HCT116 (cell line): ENCODE data around the gene CBR1. TPM values are rescaled to one million over a fixed set of nuclear protein-coding genes. Genes with fewer than 3 reads are reported as not detected.
A peak's percentile ranks its signal among the peaks of the same experiment; 100 is the strongest.

ENCODE experiments used
- ATAC-seq: fragments of 200-7000 bp; cut with Tn5 transposase; 2 replicates; pipeline ENCODE4 v1.9.1; 2020; ENCODE audit warnings: mild to moderate bottlenecking, moderate library complexity
- BruUV-seq: library from RNA; stranded (reverse); fragments of 400-500 nt; replicated peaks from 2 replicates; lab custom pipeline; 2021; lab: Mats Ljungman, UMichigan
- CTCF ChIA-PET: fragments of 300-600 bp; sonication (Branson Sonifier 250); formaldehyde crosslinking; loops from one replicate; lab custom pipeline; 2021; ENCODE audit warnings: antibody characterized with exemption; lab: Charles Lee
- POLR2A ChIA-PET: fragments of 300-600, 350-600 bp; sonication (Branson Sonifier 250); formaldehyde crosslinking; loops from one replicate; lab custom pipeline; 2021; ENCODE audit warnings: antibody characterized with exemption; lab: Charles Lee
- RAD21 ChIA-PET, 2 experiments: fragments of 300-600 bp; sonication (Branson Sonifier 250); formaldehyde crosslinking; loops; one replicate each; lab custom pipeline; 2023; ENCODE audit warnings: low total read pairs in 2 of 2; ENCODE audit not compliant: uncharacterized antibody in 2 of 2, unreplicated experiment in 2 of 2, low non-redundant PET in 1 of 2; lab: Charles Lee
- DNase-seq: peaks from one replicate; pipeline ENCODE4 v3.0.0-alpha.2; 2010; ENCODE audit warnings: low read depth, low spot score
- H2AFZ ChIP-seq: fragments of 200-600 bp; shearing (Covaris generic), sonication (generic); 2 replicates; pipeline ENCODE4 v1.6.1; 2017; ENCODE audit warnings: low read depth, mixed run types, mixed read lengths, antibody characterized with exemption, low read length; ENCODE audit not compliant: poor library complexity, severe bottlenecking
- H3K27ac ChIP-seq: 2 replicates; pipeline ENCODE4 v1.5.1; 2012; ENCODE audit warnings: low read depth, low read length
- H3K27me3 ChIP-seq: fragments of 200-600 bp; sonication (generic); 2 replicates; pipeline ENCODE4 v1.6.1; 2016; ENCODE audit warnings: mixed run types, low read length, mixed read lengths; ENCODE audit not compliant: insufficient read depth
- H3K36me3 ChIP-seq, 2 experiments: fragments of 200-500 bp in 1 of 2; fragments of 200-600 bp in 1 of 2; sonication (Bioruptor generic) in 1 of 2; sonication (generic) in 1 of 2; 2 replicates each; pipeline versions ENCODE4 v1.5.1 to v1.6.1; 2014 to 2016; ENCODE audit warnings: low read length in 2 of 2, inconsistent platforms in 1 of 2, mixed read lengths in 1 of 2, mixed run types in 1 of 2; ENCODE audit not compliant: insufficient read depth in 2 of 2, control insufficient read depth in 1 of 2
- H3K4me1 ChIP-seq, 2 experiments: fragments of 200-600 bp in 1 of 2; sonication (generic) in 1 of 2; 2 replicates each; pipeline versions ENCODE4 v1.5.1 to v1.6.1; 2012 to 2017; ENCODE audit warnings: low read length in 2 of 2, inconsistent platforms in 1 of 2, mild to moderate bottlenecking in 1 of 2, mixed read lengths in 1 of 2, mixed run types in 1 of 2, moderate library complexity in 1 of 2; ENCODE audit not compliant: insufficient read depth in 2 of 2, control insufficient read depth in 1 of 2
- H3K4me2 ChIP-seq: fragments of 200-600 bp; sonication (generic); 2 replicates; pipeline ENCODE4 v1.6.1; 2017; ENCODE audit warnings: mixed run types, low read length, mixed read lengths
- H3K4me3 ChIP-seq, 2 experiments: fragments of 200-600 bp in 1 of 2; sonication (generic) in 1 of 2; replicated peaks in 1 of 2; 2 replicates each; pipeline ENCODE4 v1.5.1; 2011 to 2016; ENCODE audit warnings: low read length in 2 of 2, control low read depth in 1 of 2, low read depth in 1 of 2, mild to moderate bottlenecking in 1 of 2, mixed read lengths in 1 of 2, mixed run types in 1 of 2
- H3K79me2 ChIP-seq: fragments of 200-600 bp; sonication (generic); 2 replicates; pipeline ENCODE4 v1.6.1; 2017; ENCODE audit warnings: mild to moderate bottlenecking, mixed run types, low read length, moderate library complexity, mixed read lengths; ENCODE audit not compliant: insufficient read depth
- H3K9ac ChIP-seq: fragments of 200-600 bp; sonication (generic); 2 replicates; pipeline ENCODE4 v1.6.1; 2016; ENCODE audit warnings: low read length, mixed read lengths
- H3K9me2 ChIP-seq: fragments of 200-600 bp; sonication (generic), shearing (Covaris generic); 2 replicates; pipeline ENCODE4 v1.6.1; 2017; ENCODE audit warnings: mixed run types, mild to moderate bottlenecking, moderate library complexity; ENCODE audit not compliant: insufficient read depth
- H3K9me3 ChIP-seq, 2 experiments: fragments of 200-500 bp in 1 of 2; fragments of 200-600 bp in 1 of 2; sonication (Bioruptor generic) in 1 of 2; sonication (generic) in 1 of 2; 2 replicates each; pipeline ENCODE4 v1.6.1; 2014 to 2017; ENCODE audit warnings: low read length in 2 of 2, mixed read lengths in 2 of 2, inconsistent platforms in 1 of 2, low read depth in 1 of 2, mild to moderate bottlenecking in 1 of 2, mixed run types in 1 of 2, moderate library complexity in 1 of 2; ENCODE audit not compliant: control insufficient read depth in 1 of 2, insufficient read depth in 1 of 2
- H4K20me1 ChIP-seq: fragments of 200-600 bp; sonication (generic), shearing (Covaris generic); 2 replicates; pipeline ENCODE4 v1.6.1; 2017; ENCODE audit warnings: mixed run types, mild to moderate bottlenecking, moderate library complexity; ENCODE audit not compliant: insufficient read depth
- CBX3 ChIP-seq: IDR thresholded peaks from 2 replicates; pipeline ENCODE4 v1.6.1; 2012; ENCODE audit warnings: low read depth
- CEBPB ChIP-seq: IDR thresholded peaks from 2 replicates; pipeline ENCODE4 v1.6.1; 2012; ENCODE audit warnings: low read depth
- CTCF ChIP-seq, 3 experiments: fragments of 200-600 bp in 1 of 3; sonication (generic) in 1 of 3; IDR thresholded peaks in 2 of 3; conservative IDR thresholded peaks in 1 of 3; 2 replicates each; pipeline ENCODE4 v1.5.1; 2012 to 2017; ENCODE audit warnings: low read depth in 2 of 3, low read length in 2 of 3, antibody characterized with exemption in 1 of 3, borderline replicate concordance in 1 of 3, control low read depth in 1 of 3, mild to moderate bottlenecking in 1 of 3, mixed read lengths in 1 of 3, mixed run types in 1 of 3, moderate library complexity in 1 of 3; ENCODE audit not compliant: insufficient read depth in 1 of 3
- EGR1 ChIP-seq: IDR thresholded peaks from 2 replicates; pipeline ENCODE4 v1.6.1; 2012; ENCODE audit warnings: low read depth
- ELF1 ChIP-seq: IDR thresholded peaks from 2 replicates; pipeline ENCODE4 v1.6.1; 2012; ENCODE audit warnings: low read depth, borderline replicate concordance
- EZH2 ChIP-seq: fragments of 200-600 bp; sonication (generic); IDR thresholded peaks from 2 replicates; pipeline ENCODE4 v1.6.1; 2017; ENCODE audit warnings: antibody characterized with exemption, mixed run types
- EZH2phosphoT487 ChIP-seq: fragments of 200-600 bp; IDR thresholded peaks from 2 replicates; pipeline ENCODE4 v1.6.1; 2018; ENCODE audit warnings: antibody characterized with exemption, borderline replicate concordance
- FOSL1 ChIP-seq: IDR thresholded peaks from 2 replicates; pipeline ENCODE4 v1.6.1; 2012; ENCODE audit warnings: low read depth
- POLR2A ChIP-seq: IDR thresholded peaks from 2 replicates; pipeline ENCODE4 v1.7.0; 2011; ENCODE audit warnings: borderline replicate concordance; ENCODE audit not compliant: insufficient read depth, insufficient read length; ENCODE audit errors: extremely low read depth
- POLR2AphosphoS5 ChIP-seq: IDR thresholded peaks from 2 replicates; pipeline ENCODE4 v1.6.1; 2011; ENCODE audit warnings: mild to moderate bottlenecking, low read depth, low read length, moderate library complexity
- RAD21 ChIP-seq: IDR thresholded peaks from 2 replicates; pipeline ENCODE4 v1.6.1; 2012; ENCODE audit warnings: low read depth, mild to moderate bottlenecking
- TCF7L2 ChIP-seq: IDR thresholded peaks from 2 replicates; pipeline ENCODE4 v1.7.0; 2011; ENCODE audit warnings: borderline replicate concordance, inconsistent platforms; ENCODE audit not compliant: insufficient read depth, insufficient read length; ENCODE audit errors: extremely low read depth
- ZFX ChIP-seq: fragments of 450-650 bp; IDR thresholded peaks from 2 replicates; pipeline ENCODE4 v1.6.1; 2017
- ZNF274 ChIP-seq: fragments of 200-500 bp; sonication (Bioruptor generic); IDR thresholded peaks from 2 replicates; pipeline ENCODE4 v1.6.1; 2014; ENCODE audit warnings: mild to moderate bottlenecking, low read depth, low read length, inconsistent platforms
- intact Hi-C: fragments of 100-400 bp; cut with micrococcal nuclease; formaldehyde crosslinking; loops from 2 replicates; pipeline ENCODE4 v1.10.0; 2022
- total RNA-seq: library from RNA; stranded (reverse); gene quantifications from one replicate; pipeline ENCODE4 v1.2.1, GENCODE V29; 2021; ENCODE audit not compliant: unreplicated experiment
- TF ChIP-seq, protein P1 (sequence below): IDR thresholded peaks from 2 replicates; pipeline ENCODE4 v1.6.1; 2012
- TF ChIP-seq, protein P2 (sequence below): IDR thresholded peaks from 2 replicates; pipeline ENCODE4 v1.6.1; 2011; ENCODE audit warnings: mild to moderate bottlenecking, low read length, moderate library complexity; ENCODE audit not compliant: insufficient replicate concordance; ENCODE audit errors: extremely low read depth
- TF ChIP-seq, protein P3 (sequence below): IDR thresholded peaks from 2 replicates; pipeline ENCODE4 v1.6.1; 2012

The CBR1 gene
- total RNA-seq, 1 experiment from 2014 or later: 0.91 TPM

- TF ChIP-seq CTCF (IDR thresholded peaks at IDR 0.05 in 2 of 3, conservative IDR thresholded peaks at IDR 0.05 in 1 of 3; ENCODE audit: borderline replicate concordance in 1 of 3, insufficient read depth in 1 of 3, low read depth in 2 of 3, low read length in 2 of 3): no peak
Observed at GRCh38 chr21:36059823-36060158, 10.0 kb upstream of the CBR1 start (continued).

GRCh38 chr21:36060159-36060921 lies 9.5 kb upstream of the CBR1 start, which contains the start of gene SETD4:
Gene SETD4 (minus strand): TSS chr21:36060526. CDS start chr21:36058888, 1,638 bp downstream.
- H3K27me3 ChIP-seq: no peaks in the 10 kb centered on the region
- peak within 1 kb of the TSS; percentile 87 for H3K4me2 ChIP-seq
- H2AFZ ChIP-seq: no peak within 1 kb of the TSS
- H3K9me3 ChIP-seq: no peaks in the 10 kb centered on the region
- H3K36me3 ChIP-seq: peaks cover 24 to 27% of the 10 kb centered on the region in 2 experiments; a peak in 3 of 4 replicates
- no peaks in the 10 kb centered on the region for H3K9me2 ChIP-seq
- DNase-seq: peak; percentile 90
- peaks cover 11 to 13% of the 10 kb centered on the region in 2 experiments; a peak in 3 of 4 replicates for H3K4me1 ChIP-seq
- H4K20me1 ChIP-seq: no peaks in the 10 kb centered on the region
- ChIA-PET POLR2A (interaction anchor here (1.2 to 1.8 kb wide), 3 partner anchors 10 to 37 kb away, joined by 4 to 5 read pairs (median 4); no protein-coding TSS in a partner anchor), CTCF (interaction anchor here (0.8 to 1.0 kb wide), 4 partner anchors 22 to 64 kb away, joined by 3 to 4 read pairs (median 4); no protein-coding TSS in a partner anchor), RAD21 (no interaction called here)
- BruUV-seq: TSS peak; percentile 97
- peak within 1 kb of the TSS; percentile 91 to 99 for H3K4me3 ChIP-seq
- H3K27ac ChIP-seq: peak within 1 kb of the TSS; percentile 98
- H3K79me2 ChIP-seq: peaks cover 33% of the 10 kb centered on the region
- intact Hi-C loops: loop anchor here (5.0 kb wide), 1 partner anchor 52 kb away; no protein-coding TSS in a partner anchor
- H3K9ac ChIP-seq: peak within 1 kb of the TSS; percentile 84
- ATAC-seq: peak; percentile 90
- no peak for TF ChIP-seq CEBPB
- TF ChIP-seq ZNF274: no peak
- TF ChIP-seq, protein P1, sequence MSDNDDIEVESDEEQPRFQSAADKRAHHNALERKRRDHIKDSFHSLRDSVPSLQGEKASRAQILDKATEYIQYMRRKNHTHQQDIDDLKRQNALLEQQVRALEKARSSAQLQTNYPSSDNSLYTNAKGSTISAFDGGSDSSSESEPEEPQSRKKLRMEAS: peak; percentile 91
- TF ChIP-seq ZFX: peak; percentile 86
- no peak for TF ChIP-seq TCF7L2
- TF ChIP-seq CBX3: no peak
- TF ChIP-seq, protein P2, sequence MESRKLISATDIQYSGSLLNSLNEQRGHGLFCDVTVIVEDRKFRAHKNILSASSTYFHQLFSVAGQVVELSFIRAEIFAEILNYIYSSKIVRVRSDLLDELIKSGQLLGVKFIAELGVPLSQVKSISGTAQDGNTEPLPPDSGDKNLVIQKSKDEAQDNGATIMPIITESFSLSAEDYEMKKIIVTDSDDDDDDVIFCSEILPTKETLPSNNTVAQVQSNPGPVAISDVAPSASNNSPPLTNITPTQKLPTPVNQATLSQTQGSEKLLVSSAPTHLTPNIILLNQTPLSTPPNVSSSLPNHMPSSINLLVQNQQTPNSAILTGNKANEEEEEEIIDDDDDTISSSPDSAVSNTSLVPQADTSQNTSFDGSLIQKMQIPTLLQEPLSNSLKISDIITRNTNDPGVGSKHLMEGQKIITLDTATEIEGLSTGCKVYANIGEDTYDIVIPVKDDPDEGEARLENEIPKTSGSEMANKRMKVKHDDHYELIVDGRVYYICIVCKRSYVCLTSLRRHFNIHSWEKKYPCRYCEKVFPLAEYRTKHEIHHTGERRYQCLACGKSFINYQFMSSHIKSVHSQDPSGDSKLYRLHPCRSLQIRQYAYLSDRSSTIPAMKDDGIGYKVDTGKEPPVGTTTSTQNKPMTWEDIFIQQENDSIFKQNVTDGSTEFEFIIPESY: no peak
- no peak for TF ChIP-seq RAD21
- no peak for TF ChIP-seq FOSL1
- TF ChIP-seq POLR2A: peak; percentile 85
- TF ChIP-seq EZH2phosphoT487: no peak
- TF ChIP-seq EZH2: no peak
- TF ChIP-seq CTCF (IDR thresholded peaks at IDR 0.05 in 2 of 3, conservative IDR thresholded peaks at IDR 0.05 in 1 of 3; ENCODE audit: borderline replicate concordance in 1 of 3, insufficient read depth in 1 of 3, low read depth in 2 of 3, low read length in 2 of 3): no peak
- TF ChIP-seq, protein P3, sequence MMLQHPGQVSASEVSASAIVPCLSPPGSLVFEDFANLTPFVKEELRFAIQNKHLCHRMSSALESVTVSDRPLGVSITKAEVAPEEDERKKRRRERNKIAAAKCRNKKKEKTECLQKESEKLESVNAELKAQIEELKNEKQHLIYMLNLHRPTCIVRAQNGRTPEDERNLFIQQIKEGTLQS: no peak
- TF ChIP-seq POLR2AphosphoS5: peak; percentile 88
- TF ChIP-seq EGR1: peak; percentile 52; the same call in 1 of the 2 replicates
- TF ChIP-seq ELF1: peak; percentile 89
